ENCODE results near the gene CABLES1. TPM values are rescaled to one million over a fixed set of nuclear protein-coding genes. Genes with fewer than 3 reads are reported as not detected.

CABLES1 gene
- total RNA-seq, 1 donor from 2014 or later = 2.3 TPM

GRCh38 chr18:23170137-23170536, 34.9 kb downstream of the CABLES1 start:
- Mint-ChIP-seq H3K36me3 (ENCODE audit: low read depth) (no peaks in the 10 kb centered on the region), H3K9me3 (no peaks in the 10 kb centered on the region), H3K4me3 (no peak overlapping the region), H3K27me3 (ENCODE audit: low read depth) (peaks cover 9% of the 10 kb centered on the region), H3K27ac (ENCODE audit: unreplicated experiment) (no peak overlapping the region), H3K4me1 (peaks cover 22% of the 10 kb centered on the region)
- no peak for TF ChIP-seq CTCF (conservative IDR thresholded peaks at IDR 0.05)
- no peak for DNase-seq (ENCODE audit: low read depth, low spot score)

GRCh38 chr18:23171581-23172156, 36.4 kb downstream of the CABLES1 start:
- no peak for DNase-seq (ENCODE audit: low read depth, low spot score)
- Mint-ChIP-seq H3K36me3 (ENCODE audit: low read depth) (no peaks in the 10 kb centered on the region), H3K27ac (ENCODE audit: unreplicated experiment) (no peak overlapping the region), H3K27me3 (ENCODE audit: low read depth) (peaks cover 9% of the 10 kb centered on the region), H3K4me1 (peaks cover 15% of the 10 kb centered on the region), H3K9me3 (no peaks in the 10 kb centered on the region), H3K4me3 (no peak overlapping the region)
- no peak for TF ChIP-seq CTCF (conservative IDR thresholded peaks at IDR 0.05)

GRCh38 chr18:23172591-23173380, 37.5 kb downstream of the CABLES1 start:
- DNase-seq (ENCODE audit: low read depth, low spot score) = no peak
- Mint-ChIP-seq H3K9me3 (no peaks in the 10 kb centered on the region), H3K4me1 (peaks cover 15% of the 10 kb centered on the region), H3K4me3 (no peak overlapping the region), H3K36me3 (ENCODE audit: low read depth) (no peaks in the 10 kb centered on the region), H3K27me3 (ENCODE audit: low read depth) (peaks cover 9% of the 10 kb centered on the region), H3K27ac (ENCODE audit: unreplicated experiment) (no peak overlapping the region)
- no peak for TF ChIP-seq CTCF (conservative IDR thresholded peaks at IDR 0.05)

- H3K27me3 Mint-ChIP-seq (ENCODE audit: low read depth) = peaks cover 7% of the 10 kb centered on the region
- no peak overlapping the region for H3K27ac Mint-ChIP-seq (ENCODE audit: unreplicated experiment)
- no peak for TF ChIP-seq CTCF (conservative IDR thresholded peaks at IDR 0.05)
These were observed 38.6 kb downstream of the CABLES1 start for GRCh38 chr18:23173912-23174311.

GRCh38 chr18:23176701-23177432, 41.6 kb downstream of the CABLES1 start:
- no peak for DNase-seq (ENCODE audit: low read depth, low spot score)
- Mint-ChIP-seq H3K4me3 (no peak overlapping the region), H3K9me3 (no peaks in the 10 kb centered on the region), H3K36me3 (ENCODE audit: low read depth) (no peaks in the 10 kb centered on the region), H3K27me3 (ENCODE audit: low read depth) (no peaks in the 10 kb centered on the region), H3K27ac (ENCODE audit: unreplicated experiment) (no peak overlapping the region), H3K4me1 (no peaks in the 10 kb centered on the region)
- TF ChIP-seq CTCF (conservative IDR thresholded peaks at IDR 0.05) = no peak

More at GRCh38 chr18:23173912-23174311, 38.6 kb downstream of the CABLES1 start:
- H3K4me3 Mint-ChIP-seq = no peak overlapping the region
- H3K36me3 Mint-ChIP-seq (ENCODE audit: low read depth) = no peaks in the 10 kb centered on the region
- H3K4me1 Mint-ChIP-seq = peaks cover 13% of the 10 kb centered on the region
- DNase-seq (ENCODE audit: low read depth, low spot score) = no peak
- H3K9me3 Mint-ChIP-seq = no peaks in the 10 kb centered on the region

All from neural crest cell (in vitro differentiated cells).